Epithelial cell of esophagus (primary cell): ENCODE results near the gene TCTA.
A peak's percentile ranks its signal among the peaks of the same experiment; 100 is the strongest.
"Not testable (repeated sequence)": the region's sequence is repeated elsewhere in the genome, so short reads cannot be mapped to it uniquely, and the experiment has no call there.

Experiments
- DNase-seq: peaks from one replicate; pipeline ENCODE4 v3.0.0; 2010; ENCODE audit warnings: low read depth
- H3K4me3 ChIP-seq: 2 replicates; pipeline ENCODE4 v1.5.1; 2011; ENCODE audit warnings: mild to moderate bottlenecking, low read length, control low read depth
- CTCF ChIP-seq: IDR thresholded peaks from 2 replicates; pipeline ENCODE4 v1.5.1; 2011; ENCODE audit warnings: low read depth, mild to moderate bottlenecking, low read length, control low read depth, inconsistent platforms; ENCODE audit not compliant: insufficient read depth; ENCODE audit errors: missing control alignments

TCTA gene

GRCh38 chr3:49397470-49397869 is 14.8 kb upstream of the TCTA start:
- H3K4me3 ChIP-seq: no peak overlapping the region
- DNase-seq: peak; percentile 23
- no peak for TF ChIP-seq CTCF

GRCh38 chr3:49399461-49399860 is 12.8 kb upstream of the TCTA start:
- H3K4me3 ChIP-seq: no peak overlapping the region
- TF ChIP-seq CTCF: no peak
- no peak for DNase-seq

- TF ChIP-seq CTCF: no peak
- H3K4me3 ChIP-seq: no peak overlapping the region
- DNase-seq: no peak
Measured at GRCh38 chr3:49401766-49402165, 10.5 kb upstream of the TCTA start.

GRCh38 chr3:49403891-49404290 is 8.3 kb upstream of the TCTA start:
- no peak for DNase-seq
- no peak for TF ChIP-seq CTCF
- no peak overlapping the region for H3K4me3 ChIP-seq

- H3K4me3 ChIP-seq, DNase-seq: not testable (repeated sequence)
Measured at GRCh38 chr3:49405570-49405969, 6.7 kb upstream of the TCTA start.

- DNase-seq: no peak
- H3K4me3 ChIP-seq: no peak overlapping the region
- TF ChIP-seq CTCF: no peak
Measured at GRCh38 chr3:49406571-49407565, 5.4 kb upstream of the TCTA start.

- peak overlapping the region; percentile 84 for H3K4me3 ChIP-seq
- TF ChIP-seq CTCF: no peak
- DNase-seq: no peak
Measured at GRCh38 chr3:49410066-49410845, 2.0 kb upstream of the TCTA start.
